HG03095 (cell line): ENCODE measurements around the gene ZNF649.
"Not testable (repeated sequence)": the region's sequence is repeated elsewhere in the genome, so short reads cannot be mapped to it uniquely, and the experiment has no call there.

Source experiments
- ATAC-seq: cut with Tn5 transposase; IDR thresholded peaks from one replicate; pipeline ENCODE4 v1.9.1; 2021; ENCODE audit warnings: moderate library complexity; ENCODE audit not compliant: unreplicated experiment

Gene ZNF649

GRCh38 chr19:51904331-51905165, at the start of gene ZNF649:
Gene ZNF649 (minus strand): TSS chr19:51905017. CDS start chr19:51900107, 4,910 bp downstream.
- peak; percentile 87 for ATAC-seq

DNA sequence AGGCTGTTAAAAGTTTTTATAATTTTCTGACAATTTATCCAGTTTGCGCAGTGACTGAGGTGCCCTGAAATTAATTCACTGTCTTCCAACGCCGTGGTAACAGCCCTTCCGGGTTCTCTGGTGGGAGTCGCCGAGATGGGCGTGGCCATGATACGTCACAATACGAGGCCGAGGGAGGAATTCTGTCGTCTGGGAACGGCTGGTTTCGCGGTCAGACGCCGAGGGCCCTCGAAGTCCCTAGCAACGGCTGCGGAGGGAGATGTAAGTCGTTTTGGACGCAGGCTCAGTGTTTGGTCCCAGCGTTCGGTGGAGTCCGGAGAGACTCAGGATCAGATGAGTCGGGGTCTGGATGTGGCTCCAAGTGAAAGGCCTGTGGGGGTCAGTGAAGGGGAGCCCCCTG, 44.2 kb upstream of the ZNF649 start:
- no peak for ATAC-seq

DNA sequence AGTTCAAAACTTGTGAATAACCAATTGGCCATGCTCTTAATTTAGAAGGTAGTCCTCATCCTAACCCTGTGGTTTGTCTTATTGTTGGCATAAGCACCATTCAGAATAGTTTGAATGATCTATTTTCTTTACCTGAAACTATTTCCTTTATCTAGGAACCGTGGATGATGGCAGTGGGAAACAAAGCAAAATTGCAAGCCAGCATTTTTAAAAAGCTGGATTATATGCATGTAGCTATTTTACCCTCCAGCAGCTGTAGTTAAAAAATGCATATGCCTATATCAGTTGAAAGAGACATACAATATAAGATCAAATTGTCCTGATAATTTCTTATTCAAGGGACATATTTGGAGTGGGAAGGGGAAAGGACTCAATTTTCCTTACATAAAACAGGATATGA, 41.8 kb upstream of the ZNF649 start:
- ATAC-seq, result no peak

GRCh38 chr19:51944798-51945552, 40.2 kb upstream of the ZNF649 start:
- ATAC-seq, result no peak

DNA sequence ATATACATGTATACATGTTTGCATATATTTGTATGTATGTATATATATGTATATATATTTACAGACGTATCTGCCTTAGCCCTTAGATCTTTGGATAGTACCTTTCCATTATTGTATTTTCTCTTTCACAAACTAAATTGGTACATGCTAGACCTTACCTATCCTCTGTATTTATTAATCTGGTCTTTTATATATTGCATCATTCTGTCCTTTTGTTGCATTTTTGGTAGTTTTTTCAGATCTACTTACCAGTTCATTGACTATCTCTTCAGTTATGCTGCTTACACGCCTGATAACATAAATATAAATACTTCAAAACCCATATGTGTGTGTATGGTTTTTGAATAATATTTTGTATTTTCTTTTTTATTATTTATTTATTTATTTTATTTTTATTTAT, 34.1 kb upstream of the ZNF649 start:
- no peak for ATAC-seq

GRCh38 chr19:51931921-51932320, 27.1 kb upstream of the ZNF649 start:
- no peak for ATAC-seq

DNA sequence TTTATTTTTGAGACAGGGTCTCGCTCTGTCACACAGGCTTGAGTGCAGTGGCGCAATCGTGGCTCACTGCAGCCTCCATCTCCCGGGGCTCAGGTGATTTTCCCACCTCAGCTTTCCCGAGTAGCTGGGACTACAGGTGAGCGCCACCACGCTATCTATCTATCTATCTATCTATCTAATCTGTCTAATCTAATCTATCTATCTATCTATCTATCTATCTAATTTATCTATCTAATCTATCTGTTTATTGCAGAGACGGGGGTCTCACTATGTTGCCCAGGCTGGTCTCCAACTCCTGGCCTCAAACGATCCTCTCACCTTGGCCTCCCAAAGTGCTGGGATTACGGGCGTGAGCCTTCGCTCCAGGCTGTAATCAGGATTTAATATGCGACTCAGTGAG, 23.0 kb upstream of the ZNF649 start:
- ATAC-seq, result no peak

- ATAC-seq, result peak; percentile 65
Measured at GRCh38 chr19:51926784-51927741, 22.2 kb upstream of the ZNF649 start, which contains the start of gene ZNF613. Gene ZNF613 (plus strand): TSS chr19:51927472. CDS start chr19:51936221, 8,749 bp downstream.

GRCh38 chr19:51926426-51926783, 21.6 kb upstream of the ZNF649 start:
- no peak for ATAC-seq

- ATAC-seq, result no peak
Measured at GRCh38 chr19:51921949-51922348, 17.1 kb upstream of the ZNF649 start.

- ATAC-seq, result no peak
Measured at GRCh38 chr19:51919606-51920005, 14.8 kb upstream of the ZNF649 start.

GRCh38 chr19:51916167-51916566, 11.3 kb upstream of the ZNF649 start:
- no peak for ATAC-seq

DNA sequence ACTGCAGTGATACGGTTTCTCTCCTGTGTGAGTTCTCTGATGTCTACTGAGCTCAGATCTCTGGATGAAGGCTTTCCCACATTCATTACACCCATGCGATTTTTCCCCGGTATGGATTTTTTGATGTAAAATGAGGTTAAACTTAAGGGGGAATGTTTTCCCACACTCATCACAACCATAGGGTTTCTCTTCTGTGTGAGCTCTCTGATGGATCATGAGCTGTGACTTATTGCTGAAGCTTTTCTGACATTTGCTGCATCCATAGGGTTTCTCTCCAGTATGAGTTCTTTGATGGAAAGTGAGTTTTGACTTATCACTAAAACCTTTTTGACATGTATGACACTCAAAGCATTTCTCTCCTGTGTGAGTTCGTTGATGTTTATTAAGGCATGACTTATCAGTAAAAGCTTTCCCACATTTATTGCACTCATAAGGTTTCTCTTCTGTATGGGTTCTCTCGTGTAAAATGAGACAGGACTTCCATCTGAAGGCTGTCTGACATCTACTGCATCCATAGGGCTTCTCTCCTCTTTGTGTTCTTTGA, 10.6 kb upstream of the ZNF649 start:
- ATAC-seq, result no peak

- not testable (repeated sequence) for ATAC-seq
Measured at GRCh38 chr19:51907981-51908380, 3.2 kb upstream of the ZNF649 start.

DNA sequence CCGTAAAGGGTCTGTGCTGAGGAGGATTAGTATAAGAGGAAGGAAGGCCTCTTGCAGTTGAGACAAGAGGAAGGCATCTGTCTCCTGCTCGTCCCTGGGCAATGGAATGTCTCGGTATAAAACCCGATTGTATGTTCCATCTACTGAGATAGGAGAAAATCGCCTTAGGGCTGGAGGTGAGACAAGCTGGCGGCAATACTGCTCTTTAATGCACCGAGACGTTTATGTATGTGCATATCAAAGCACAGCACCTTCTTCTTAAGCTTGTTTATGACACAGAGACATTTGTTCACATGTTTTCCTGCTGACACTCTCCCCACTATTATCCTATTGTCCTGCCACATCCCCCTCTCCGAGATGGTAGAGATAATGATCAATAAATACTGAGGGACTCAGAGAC, 1.3 kb upstream of the ZNF649 start:
- ATAC-seq, result not testable (repeated sequence)

DNA sequence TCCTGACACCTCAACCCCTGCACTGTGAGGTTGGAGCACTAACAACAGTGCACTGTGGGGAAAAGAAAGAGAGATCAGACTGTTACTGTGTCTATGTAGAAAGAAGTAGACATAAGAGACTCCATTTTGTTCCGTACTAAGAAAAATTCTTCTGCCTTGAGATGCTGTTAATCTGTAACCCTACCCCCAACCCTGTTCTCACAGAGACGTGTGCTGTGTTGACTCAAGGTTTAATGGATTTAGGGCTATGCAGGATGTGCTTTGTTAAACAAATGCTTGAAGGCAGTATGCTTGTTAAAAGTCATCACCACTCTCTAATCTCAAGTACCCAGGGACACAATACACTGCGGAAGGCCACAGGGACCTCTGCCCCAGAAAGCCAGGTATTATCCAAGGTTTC, 822 bp upstream of the ZNF649 start:
- ATAC-seq, result not testable (repeated sequence)

DNA sequence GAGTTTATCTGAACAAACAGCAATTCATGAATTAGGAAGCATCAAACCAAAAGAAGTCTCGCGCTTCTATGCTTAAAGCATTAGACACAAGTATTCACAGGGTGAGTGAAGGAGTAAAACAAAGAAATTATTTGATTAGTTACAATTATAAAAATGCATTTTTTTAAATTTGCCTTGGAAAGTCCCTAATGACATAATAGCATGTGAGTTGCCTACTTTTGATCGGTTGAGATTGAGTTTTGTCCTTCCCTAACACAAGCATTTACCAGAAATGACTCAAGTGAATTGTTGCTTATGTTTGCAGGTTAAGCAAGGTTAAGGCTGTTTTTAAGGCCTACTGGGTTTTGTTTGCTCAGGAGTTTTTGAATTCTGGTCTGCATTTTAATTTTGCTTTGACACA, 389 bp upstream of the ZNF649 start:
- ATAC-seq, result no peak

GRCh38 chr19:51903192-51903591, 1.6 kb downstream of the ZNF649 start:
- ATAC-seq, result no peak

- no peak for ATAC-seq
Measured at GRCh38 chr19:51901860-51902259, 3.0 kb downstream of the ZNF649 start.

- no peak for ATAC-seq
Measured at GRCh38 chr19:51891193-51891747, 13.5 kb downstream of the ZNF649 start.
